Measurements from ENCODE around the gene ZNF296. TPM values are rescaled to one million over a fixed set of nuclear protein-coding genes. Genes with fewer than 3 reads are reported as not detected.

The ZNF296 gene
- total and polyA plus RNA-seq, 2 of the 8 experiments (the other 6 are each of a cell fraction or from before 2014, with no cell fraction given): 2.7 to 7.5 TPM

DNA sequence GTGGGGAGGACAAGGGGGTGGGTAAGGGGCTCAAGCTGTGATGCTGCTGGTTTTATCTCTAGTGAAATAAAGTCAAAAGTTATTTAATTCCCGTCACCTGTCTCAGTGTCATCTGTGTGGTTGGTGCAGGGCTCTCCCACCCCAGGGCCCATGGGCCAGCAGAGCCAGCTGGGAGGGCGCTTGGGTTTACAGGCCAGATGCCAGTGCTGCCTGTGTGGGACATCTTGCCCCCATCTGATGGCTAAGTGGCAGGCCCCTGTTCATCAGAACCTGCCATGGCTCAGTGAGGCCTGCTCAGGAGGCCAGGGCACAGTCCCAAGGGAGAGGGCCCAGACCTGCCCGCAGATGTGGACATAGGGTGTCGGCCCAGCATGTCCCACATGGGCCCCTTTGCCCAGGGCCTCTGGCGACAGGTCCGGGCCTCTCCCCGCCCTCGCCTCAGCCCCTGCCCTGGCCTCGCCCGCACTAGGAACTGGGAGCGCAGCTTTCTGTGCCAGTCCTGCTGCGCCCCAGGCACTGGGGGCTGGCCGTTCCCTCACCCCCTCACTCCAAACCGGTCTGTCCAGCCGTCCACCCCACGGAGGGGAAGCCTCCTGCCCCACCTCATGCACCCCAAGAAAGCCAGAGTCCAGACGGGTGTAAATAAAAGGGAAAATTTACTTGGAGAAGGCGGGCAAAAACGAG lies 5.3 kb downstream of the ZNF296 start:
- Histone ChIP-seq H2BK120ac (replicated peaks; ENCODE audit: low read depth, low read length) (no peak overlapping the region), H4K8ac (ENCODE audit: extremely low read depth, insufficient read depth, low read length) (peak overlapping the region; percentile 1; the same call in 1 of the 2 replicates), H3K56ac (replicated peaks; ENCODE audit: insufficient read length, low read depth, low read length) (no peak overlapping the region), H3K27me3 (replicated peaks in 1 of 4; ENCODE audit: control insufficient read depth in 3 of 4, extremely low read depth in 1 of 4, insufficient read depth in 3 of 4, low read length in 3 of 4) (no peaks in the 10 kb centered on the region), H4K5ac (ENCODE audit: insufficient read length, low read depth, low read length) (no peak overlapping the region), H2BK15ac (ENCODE audit: low read length) (no peak overlapping the region), H2AFZ (ENCODE audit: low read length) (no peak overlapping the region), H4K20me1 (replicated peaks in 1 of 2; ENCODE audit: control insufficient read depth in 1 of 2, insufficient read depth in 2 of 2, low read length in 2 of 2) (peaks cover 2 to 5% of the 10 kb centered on the region in 2 experiments), H3K14ac (ENCODE audit: insufficient read length) (no peak overlapping the region), H2BK5ac (ENCODE audit: low read depth, low read length) (no peak overlapping the region), H2AK5ac (ENCODE audit: low read depth, low read length) (no peak overlapping the region), H3K4ac (replicated peaks; ENCODE audit: insufficient read length, low read depth, low read length) (no peak overlapping the region), H3K23ac (ENCODE audit: insufficient read length) (no peak overlapping the region), H3K9me3 (ENCODE audit: insufficient read depth in 2 of 2, low read depth in 1 of 2, low read length in 1 of 2) (no peaks in the 10 kb centered on the region), H2BK20ac (ENCODE audit: low read length) (no peak overlapping the region), H3K18ac (ENCODE audit: extremely low read depth, low read length) (no peak overlapping the region), H2BK12ac (ENCODE audit: low read depth, low read length) (no peak overlapping the region), H3K4me2 (ENCODE audit: insufficient read depth in 1 of 2, low read depth in 2 of 2, low read length in 2 of 2) (no peak overlapping the region), H3K79me2 (ENCODE audit: control insufficient read depth in 1 of 2, insufficient read depth in 2 of 2, low read length in 2 of 2) (peaks cover 0 to 10% of the 10 kb centered on the region in 2 experiments; a peak in 2 of 4 replicates), H4K91ac (replicated peaks; ENCODE audit: insufficient read length, low read length) (no peak overlapping the region), H3K23me2 (ENCODE audit: low read depth, low read length) (peaks cover 5% of the 10 kb centered on the region; the same call in 1 of the 2 replicates), H3K4me3 (ENCODE audit: extremely low read depth in 1 of 4, insufficient read depth in 2 of 4, low read depth in 3 of 4, low read length in 4 of 4) (no peak overlapping the region), H3K27ac (ENCODE audit: low read depth, low read length) (no peak overlapping the region), H3K9ac (replicated peaks in 1 of 4; ENCODE audit: extremely low read depth in 1 of 4, low read depth in 3 of 4, low read length in 3 of 4) (no peak overlapping the region), H3K36me3 (ENCODE audit: control insufficient read depth in 2 of 4, insufficient read depth in 4 of 4, low read length in 3 of 4) (peaks cover 2 to 40% (median 20%) of the 10 kb centered on the region in 4 experiments; a peak in 6 of 8 replicates), H3K79me1 (ENCODE audit: low read depth, low read length) (no peaks in the 10 kb centered on the region), H3K4me1 (replicated peaks in 1 of 4; ENCODE audit: control insufficient read depth in 3 of 4, insufficient read depth in 4 of 4, low read length in 3 of 4) (peaks cover 2 to 9% (median 4%) of the 10 kb centered on the region in 4 experiments; a peak in 6 of 7 replicates)
- CTCF ChIA-PET (ENCODE audit: partially characterized antibody): interaction anchor here (1.1 to 2.1 kb wide), 7 partner anchors 11 to 121 kb away, joined by 3 to 11 read pairs (median 5); no protein-coding TSS in a partner anchor
- FAIRE-seq (no peak), DNase-seq (ENCODE audit: low read depth in 1 of 2, low spot score in 2 of 2) (no peak)
- WGBS, 2 experiments (ENCODE audit: extremely low coverage in 1 of 2, insufficient coverage in 1 of 2, insufficient read length in 1 of 2, insufficient replicate concordance in 2 of 2, low coverage in 1 of 2, low lambda C conversion rate in 2 of 2, missing lambda C conversion rate in 1 of 2): 90% methylated on average over 19 of the region's 19 CpGs; no CpG with 5 or more reads in 1 of the 2 experiments
- POLR2A ChIA-PET (ENCODE audit: partially characterized antibody): interaction anchor here (0.9 to 3.4 kb wide), 9 partner anchors 9 to 55 kb away, joined by 3 to 16 read pairs (median 4); partner anchors contain the start of gene PPP1R37
- no peak for TF ChIP-seq FOSL1 (IDR thresholded peaks at IDR 0.05; ENCODE audit: insufficient read depth, low read depth, low read length)
- TF ChIP-seq YY1 (IDR thresholded peaks at IDR 0.05; ENCODE audit: low read depth, low read length): no peak
- no peak for TF ChIP-seq KDM4A (IDR thresholded peaks at IDR 0.05; ENCODE audit: low read depth, low read length, severe bottlenecking)
- TF ChIP-seq RXRA (IDR thresholded peaks at IDR 0.05; ENCODE audit: insufficient read depth, low read depth, low read length): no peak
- TF ChIP-seq CHD1 (IDR thresholded peaks at IDR 0.05; ENCODE audit: low read depth, low read length): no peak
- no peak for TF ChIP-seq CBX5 (IDR thresholded peaks at IDR 0.05; ENCODE audit: low read depth, low read length)
- no peak for TF ChIP-seq NANOG (IDR thresholded peaks at IDR 0.05; ENCODE audit: insufficient read depth, low read depth, low read length, poor library complexity, severe bottlenecking)
- TF ChIP-seq SIN3A (conservative IDR thresholded peaks at IDR 0.05 in 1 of 2, IDR thresholded peaks at IDR 0.05 in 1 of 2; ENCODE audit: low read depth in 1 of 2, low read length in 2 of 2): no peak
- no peak for TF ChIP-seq BRCA1 (IDR thresholded peaks at IDR 0.05; ENCODE audit: low read depth, low read length)
- TF ChIP-seq JUN (IDR thresholded peaks at IDR 0.05; ENCODE audit: low read depth, low read length): no peak
- TF ChIP-seq EGR1 (IDR thresholded peaks at IDR 0.05; ENCODE audit: borderline replicate concordance, low read depth, low read length): no peak
- TF ChIP-seq RAD21 (IDR thresholded peaks at IDR 0.05 in 1 of 2, conservative IDR thresholded peaks at IDR 0.05 in 1 of 2; ENCODE audit: low read depth in 2 of 2, low read length in 2 of 2): no peak

Measured in H1 (cell line).